IPS-20b (cell line): ENCODE measurements around the gene PADI2.
A peak's percentile ranks its signal among the peaks of the same experiment; 100 is the strongest.

Experiments
- H3K27ac ChIP-seq: one replicate; pipeline ENCODE4 v1.5.1; 2013; ENCODE audit warnings: low read length
- H3K27me3 ChIP-seq: 2 replicates; pipeline ENCODE4 v1.6.1; 2013; ENCODE audit warnings: mild to moderate bottlenecking, low read length, inconsistent platforms; ENCODE audit not compliant: insufficient read depth
- H3K36me3 ChIP-seq: 2 replicates; pipeline ENCODE4 v1.6.1; 2013; ENCODE audit warnings: low read depth, mild to moderate bottlenecking, inconsistent platforms, low read length, moderate library complexity; ENCODE audit not compliant: insufficient read depth
- H3K4me1 ChIP-seq: 2 replicates; pipeline ENCODE4 v1.6.1; 2013; ENCODE audit warnings: mild to moderate bottlenecking, control low read depth, inconsistent platforms, low read length, moderate library complexity; ENCODE audit not compliant: insufficient read depth
- H3K4me3 ChIP-seq: 2 replicates; pipeline ENCODE4 v1.5.1; 2013; ENCODE audit warnings: mild to moderate bottlenecking, low read length, inconsistent platforms
- H3K9ac ChIP-seq: 2 replicates; pipeline ENCODE4 v1.6.1; 2013; ENCODE audit warnings: low read depth, mild to moderate bottlenecking, inconsistent platforms, low read length, moderate library complexity
- H3K9me3 ChIP-seq: 2 replicates; pipeline ENCODE4 v1.6.1; 2013; ENCODE audit warnings: mild to moderate bottlenecking, low read depth, low read length, inconsistent platforms; ENCODE audit not compliant: insufficient read depth

Gene PADI2

DNA sequence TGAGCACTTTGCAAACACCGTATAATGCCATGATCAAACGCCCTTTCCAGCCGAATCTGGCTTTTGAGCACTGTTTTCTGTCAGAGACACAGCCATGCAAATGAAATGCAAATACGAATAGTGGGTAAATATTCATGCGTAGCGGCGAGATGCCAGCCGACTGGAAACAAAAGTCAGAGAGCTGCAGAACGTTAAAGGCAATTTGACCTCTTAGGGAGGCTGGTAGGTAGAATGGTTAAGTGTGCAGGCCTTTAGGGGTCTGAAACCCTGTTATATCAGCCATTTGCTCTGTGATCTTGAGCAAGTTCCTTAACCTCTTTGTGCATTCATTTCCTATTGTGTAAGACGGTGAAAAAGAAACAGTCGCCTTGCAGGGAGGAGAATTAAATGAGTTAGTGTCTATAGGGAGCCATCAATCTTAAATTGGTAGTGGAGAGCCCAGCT is 58.9 kb downstream of the PADI2 start:
- Histone ChIP-seq H3K27me3 (no peaks in the 10 kb centered on the region), H3K4me1 (peaks cover 10% of the 10 kb centered on the region; the same call in 1 of the 2 replicates), H3K9ac (no peak overlapping the region), H3K36me3 (no peaks in the 10 kb centered on the region), H3K4me3 (no peak overlapping the region), H3K9me3 (peaks cover 7% of the 10 kb centered on the region; the same call in 1 of the 2 replicates), H3K27ac (no peak overlapping the region)

DNA sequence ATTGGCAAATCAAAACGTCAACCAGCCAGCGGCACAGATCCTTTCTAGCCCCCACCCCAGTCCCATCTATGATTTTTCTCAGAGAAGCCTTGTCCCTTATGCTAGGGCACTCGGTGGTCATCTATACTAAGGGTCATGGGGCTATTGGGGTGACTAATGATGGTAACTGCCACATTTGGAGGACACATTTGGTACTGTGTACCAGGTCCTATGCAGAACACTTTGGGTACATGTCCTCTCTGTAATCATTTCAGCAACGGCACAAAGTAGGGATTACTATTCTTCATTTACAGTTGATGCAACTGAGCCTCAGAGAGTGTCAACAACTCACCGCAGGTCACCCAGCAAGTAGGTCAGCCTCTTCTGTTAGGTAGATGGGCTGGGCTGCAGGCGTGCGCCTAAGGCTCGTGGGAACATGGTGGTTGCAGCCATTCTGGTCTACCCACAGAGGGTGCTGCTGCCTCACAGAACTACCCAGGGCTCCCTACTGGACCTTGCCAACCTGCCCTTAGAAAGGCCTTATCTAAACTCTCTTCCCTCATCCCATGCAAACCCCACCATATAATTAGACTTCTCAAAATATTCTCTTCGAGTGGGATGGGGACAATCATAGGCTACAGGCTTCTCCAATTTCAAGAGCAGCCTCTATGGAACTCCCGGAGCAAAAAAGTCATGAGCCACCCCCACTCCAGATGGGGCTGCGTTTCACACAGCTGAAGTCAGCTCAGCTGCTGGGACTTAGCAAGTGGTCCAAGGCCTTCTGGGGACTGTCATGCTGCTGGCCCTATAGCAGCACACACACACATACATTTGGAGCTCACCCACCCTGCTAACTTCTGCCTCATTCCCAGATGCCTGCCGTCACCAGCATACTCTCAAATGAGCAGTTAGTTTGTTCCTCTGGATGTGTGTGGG is 59.6 kb downstream of the PADI2 start:
- peaks cover 10% of the 10 kb centered on the region; the same call in 1 of the 2 replicates for H3K4me1 ChIP-seq
- no peaks in the 10 kb centered on the region for H3K36me3 ChIP-seq
- no peak overlapping the region for H3K4me3 ChIP-seq
- no peak overlapping the region for H3K9ac ChIP-seq
- no peaks in the 10 kb centered on the region for H3K27me3 ChIP-seq
- peaks cover under 1% of the 10 kb centered on the region; the same call in 1 of the 2 replicates for H3K9me3 ChIP-seq
- no peak overlapping the region for H3K27ac ChIP-seq

DNA sequence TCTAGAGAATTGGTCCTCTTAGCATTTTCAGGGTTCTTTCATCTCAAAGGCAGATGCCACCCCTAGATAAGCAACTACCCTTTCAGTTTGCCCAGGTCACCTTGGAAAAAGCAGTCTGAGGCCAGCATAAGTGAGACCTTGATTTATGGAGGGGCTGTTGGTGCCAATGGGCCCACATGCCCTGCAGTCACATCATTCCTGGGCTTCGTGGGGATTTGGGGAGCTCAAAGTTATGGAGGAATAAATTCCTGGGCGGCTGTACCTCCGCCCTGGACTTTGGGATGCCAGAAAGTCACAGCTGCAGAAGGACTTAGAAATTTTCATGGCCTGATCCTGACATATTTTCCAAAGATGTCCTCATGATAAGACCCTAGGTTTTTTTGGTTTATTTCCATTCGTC is 62.7 kb downstream of the PADI2 start:
- no peaks in the 10 kb centered on the region for H3K27me3 ChIP-seq
- H3K36me3 ChIP-seq = peaks cover under 1% of the 10 kb centered on the region; the same call in 1 of the 2 replicates
- H3K4me3 ChIP-seq = no peak overlapping the region
- no peak overlapping the region for H3K9ac ChIP-seq
- peaks cover 10% of the 10 kb centered on the region; the same call in 1 of the 2 replicates for H3K4me1 ChIP-seq
- no peaks in the 10 kb centered on the region for H3K9me3 ChIP-seq
- no peak overlapping the region for H3K27ac ChIP-seq

DNA sequence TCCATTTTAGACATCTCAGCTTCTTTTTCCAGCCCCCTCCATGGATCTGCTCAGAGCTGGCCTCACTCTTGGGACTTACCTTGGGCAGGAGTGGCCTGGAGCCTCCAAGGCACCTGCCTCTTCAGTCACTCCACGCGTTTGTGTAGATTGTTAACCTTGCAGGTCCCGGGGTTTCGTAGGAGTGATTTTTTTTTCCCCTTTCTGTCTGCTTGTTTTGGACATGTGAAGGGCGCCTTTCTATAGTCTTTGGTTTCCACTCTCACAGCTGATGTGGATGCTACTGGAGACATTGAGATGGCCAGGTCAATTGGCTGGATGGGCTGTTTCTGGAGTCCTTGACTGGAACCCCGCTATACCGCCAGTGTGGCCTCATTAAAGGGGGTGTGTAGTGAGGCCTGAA is 63.5 kb downstream of the PADI2 start:
- H3K27ac ChIP-seq = no peak overlapping the region
- H3K9ac ChIP-seq = no peak overlapping the region
- H3K27me3 ChIP-seq = no peaks in the 10 kb centered on the region
- peaks cover 8% of the 10 kb centered on the region; the same call in 1 of the 2 replicates for H3K36me3 ChIP-seq
- no peaks in the 10 kb centered on the region for H3K9me3 ChIP-seq
- peaks cover 10% of the 10 kb centered on the region; the same call in 1 of the 2 replicates for H3K4me1 ChIP-seq
- H3K4me3 ChIP-seq = no peak overlapping the region

DNA sequence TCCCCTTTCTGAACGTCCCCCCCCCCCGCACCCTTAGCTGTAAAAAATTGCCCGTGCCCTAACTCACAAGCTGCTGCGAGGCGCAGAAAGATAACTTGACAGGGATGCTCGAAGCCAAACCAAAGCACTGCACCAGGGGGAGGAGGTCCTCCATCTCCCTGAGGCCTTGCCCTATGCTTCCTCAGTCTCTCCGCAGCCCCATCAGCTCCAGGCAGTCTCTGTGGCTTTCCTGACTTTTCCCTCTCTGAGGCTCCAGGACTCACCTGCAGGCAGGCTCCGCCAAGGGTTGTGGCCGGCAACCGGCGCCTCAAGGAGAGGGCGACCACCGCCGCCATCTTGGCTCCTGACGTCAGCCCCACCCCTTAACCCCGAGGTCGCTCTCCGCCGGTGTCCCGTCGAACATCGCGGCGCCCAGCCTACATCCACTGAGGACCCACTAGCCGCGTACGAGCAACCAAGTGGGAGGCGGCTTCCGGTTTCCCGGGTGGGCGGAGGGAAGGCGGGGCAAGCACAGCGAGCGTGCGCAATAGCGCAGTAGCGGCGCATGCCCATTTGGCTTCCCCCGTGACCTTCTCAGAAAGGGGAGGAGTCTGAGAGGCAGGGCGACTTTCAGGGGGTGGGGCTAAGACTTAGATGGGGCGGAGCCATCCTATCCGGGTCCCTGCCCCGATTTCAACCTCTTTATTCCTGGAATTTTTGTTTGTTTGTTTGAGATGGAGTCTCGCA is 65.4 kb downstream of the PADI2 start, which contains the start of gene SDHB:
Gene SDHB, minus strand, starts transcription at position 348 of the 726 bp plus-strand sequence. Its CDS starts 13 bp downstream, at position 335.
- Histone ChIP-seq H3K9me3 (no peaks in the 10 kb centered on the region), H3K27me3 (no peaks in the 10 kb centered on the region), H3K4me1 (no peaks in the 10 kb centered on the region), H3K27ac (peak within 1 kb of the TSS; percentile 68), H3K36me3 (peaks cover 27% of the 10 kb centered on the region), H3K9ac (peak within 1 kb of the TSS; percentile 90), H3K4me3 (peak within 1 kb of the TSS; percentile 94)

DNA sequence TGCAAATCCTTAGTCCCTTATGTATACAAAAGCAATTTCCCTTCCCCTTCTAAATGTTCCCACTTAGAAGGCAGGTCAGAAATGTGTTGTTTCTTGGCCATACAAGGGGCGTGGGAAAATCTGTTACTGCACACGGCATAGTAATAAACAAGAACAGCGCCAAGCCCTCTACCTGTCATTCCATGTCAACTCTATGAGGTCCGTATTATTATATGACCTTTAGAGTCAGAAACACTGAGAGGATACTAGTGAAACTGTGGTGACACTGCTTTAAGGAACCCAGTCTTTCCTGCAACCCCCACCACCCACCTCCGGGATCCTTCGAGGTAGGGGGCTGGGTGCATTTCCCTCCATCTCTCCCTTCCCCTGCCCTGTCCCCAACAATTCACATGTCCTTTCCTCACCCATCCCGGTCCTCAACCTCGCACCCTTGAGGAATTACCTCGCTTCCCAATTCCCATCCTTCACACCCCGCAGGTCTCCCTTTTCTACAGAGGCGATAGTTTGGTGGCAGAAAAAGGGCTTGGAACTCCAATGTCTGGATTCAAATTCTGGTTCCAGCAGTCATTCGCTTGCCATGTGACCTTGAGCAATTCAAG is 66.1 kb downstream of the PADI2 start:
- H3K4me3 ChIP-seq = peak overlapping the region; percentile 94
- no peaks in the 10 kb centered on the region for H3K27me3 ChIP-seq
- H3K27ac ChIP-seq = peak overlapping the region; percentile 68
- H3K4me1 ChIP-seq = no peaks in the 10 kb centered on the region
- H3K9ac ChIP-seq = peak overlapping the region; percentile 90; the same call in 1 of the 2 replicates
- H3K36me3 ChIP-seq = peaks cover 27% of the 10 kb centered on the region
- H3K9me3 ChIP-seq = no peaks in the 10 kb centered on the region

DNA sequence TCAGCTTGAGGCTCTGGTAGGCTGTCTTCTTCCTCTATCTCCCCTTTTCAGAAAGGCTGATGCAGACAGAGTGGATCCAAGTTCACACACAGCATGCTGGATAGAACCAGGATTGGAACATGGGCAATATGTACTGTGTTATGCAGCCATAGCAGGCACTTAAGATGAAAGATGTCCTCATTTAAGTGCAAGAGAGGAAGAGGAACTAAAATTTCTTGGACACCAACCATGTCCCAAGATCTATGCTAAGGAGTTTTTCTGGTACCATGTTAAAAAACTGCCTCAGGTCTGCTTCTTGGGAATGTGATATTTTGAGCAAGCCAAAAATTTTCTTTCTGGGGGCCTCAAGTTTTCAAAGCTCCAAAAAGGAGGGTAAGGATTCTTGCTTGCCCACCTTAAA is 66.6 kb downstream of the PADI2 start:
- Histone ChIP-seq H3K36me3 (peaks cover 27% of the 10 kb centered on the region), H3K27ac (no peak overlapping the region), H3K4me3 (peak overlapping the region; percentile 94), H3K4me1 (no peaks in the 10 kb centered on the region), H3K9me3 (no peaks in the 10 kb centered on the region), H3K27me3 (no peaks in the 10 kb centered on the region), H3K9ac (peak overlapping the region; percentile 90; the same call in 1 of the 2 replicates)

DNA sequence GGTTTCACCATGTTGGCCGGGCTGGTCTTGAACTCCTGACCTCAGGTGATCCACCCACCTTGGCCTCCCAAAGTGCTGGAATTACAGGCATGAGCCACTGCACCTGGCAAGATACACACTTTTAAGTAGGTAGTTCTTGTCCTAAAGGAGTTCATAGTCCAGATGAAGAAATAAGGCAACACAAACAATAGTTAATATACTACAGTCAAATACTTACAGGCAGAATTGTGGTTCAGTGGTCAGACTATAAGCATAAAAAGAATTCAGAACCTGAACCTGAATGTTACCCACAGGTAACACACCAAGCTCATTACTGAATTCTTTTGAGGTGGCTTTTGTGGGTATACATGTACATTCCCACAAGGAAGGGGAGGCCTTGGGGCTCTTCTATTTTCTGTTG is 67.2 kb downstream of the PADI2 start:
- no peak overlapping the region for H3K27ac ChIP-seq
- H3K9ac ChIP-seq = no peak overlapping the region
- H3K27me3 ChIP-seq = no peaks in the 10 kb centered on the region
- no peaks in the 10 kb centered on the region for H3K9me3 ChIP-seq
- peaks cover 27% of the 10 kb centered on the region for H3K36me3 ChIP-seq
- H3K4me3 ChIP-seq = no peak overlapping the region
- H3K4me1 ChIP-seq = no peaks in the 10 kb centered on the region

DNA sequence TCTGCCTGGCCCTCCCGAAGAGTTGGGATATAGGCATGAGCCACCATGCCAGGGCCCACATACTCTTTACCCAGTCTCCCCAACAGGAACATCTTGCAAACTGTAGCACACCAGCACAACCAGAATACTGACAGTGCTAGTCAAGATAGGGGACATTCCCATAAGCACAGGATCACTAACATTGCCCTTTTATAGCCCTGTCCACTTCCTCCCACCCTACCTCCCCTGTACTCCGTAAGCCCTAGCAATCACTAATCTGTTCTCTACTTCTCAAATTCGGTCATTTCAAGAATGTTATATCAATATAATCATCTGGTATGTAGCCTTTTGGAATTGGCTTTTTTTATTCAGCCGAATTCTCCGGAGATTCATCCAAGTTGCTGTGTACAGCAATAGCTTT is 71.3 kb downstream of the PADI2 start:
- no peak overlapping the region for H3K27ac ChIP-seq
- H3K4me3 ChIP-seq = no peak overlapping the region
- H3K27me3 ChIP-seq = no peaks in the 10 kb centered on the region
- peaks cover 47% of the 10 kb centered on the region for H3K36me3 ChIP-seq
- H3K9me3 ChIP-seq = no peaks in the 10 kb centered on the region
- H3K9ac ChIP-seq = no peak overlapping the region
- H3K4me1 ChIP-seq = peaks cover 3% of the 10 kb centered on the region; the same call in 1 of the 2 replicates

DNA sequence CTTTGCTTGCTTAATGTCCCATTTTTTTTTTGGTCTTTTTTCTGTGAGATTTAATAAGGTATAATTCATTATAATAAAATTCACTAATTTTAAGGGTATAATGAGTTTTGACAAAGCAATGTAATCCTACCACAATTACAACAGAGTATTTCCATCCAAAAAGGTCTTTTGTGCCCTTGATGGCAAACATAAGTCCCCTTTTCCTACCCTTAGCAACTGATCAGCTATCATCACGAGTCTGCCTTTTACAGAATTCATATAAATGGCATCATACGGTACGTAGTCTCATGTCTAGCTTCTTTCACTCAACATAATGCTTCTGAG is 73.0 kb downstream of the PADI2 start:
- Histone ChIP-seq H3K4me3 (no peak overlapping the region), H3K36me3 (peaks cover 57% of the 10 kb centered on the region), H3K27me3 (no peaks in the 10 kb centered on the region), H3K27ac (no peak overlapping the region), H3K4me1 (peaks cover 3% of the 10 kb centered on the region; the same call in 1 of the 2 replicates), H3K9me3 (no peaks in the 10 kb centered on the region), H3K9ac (no peak overlapping the region)

DNA sequence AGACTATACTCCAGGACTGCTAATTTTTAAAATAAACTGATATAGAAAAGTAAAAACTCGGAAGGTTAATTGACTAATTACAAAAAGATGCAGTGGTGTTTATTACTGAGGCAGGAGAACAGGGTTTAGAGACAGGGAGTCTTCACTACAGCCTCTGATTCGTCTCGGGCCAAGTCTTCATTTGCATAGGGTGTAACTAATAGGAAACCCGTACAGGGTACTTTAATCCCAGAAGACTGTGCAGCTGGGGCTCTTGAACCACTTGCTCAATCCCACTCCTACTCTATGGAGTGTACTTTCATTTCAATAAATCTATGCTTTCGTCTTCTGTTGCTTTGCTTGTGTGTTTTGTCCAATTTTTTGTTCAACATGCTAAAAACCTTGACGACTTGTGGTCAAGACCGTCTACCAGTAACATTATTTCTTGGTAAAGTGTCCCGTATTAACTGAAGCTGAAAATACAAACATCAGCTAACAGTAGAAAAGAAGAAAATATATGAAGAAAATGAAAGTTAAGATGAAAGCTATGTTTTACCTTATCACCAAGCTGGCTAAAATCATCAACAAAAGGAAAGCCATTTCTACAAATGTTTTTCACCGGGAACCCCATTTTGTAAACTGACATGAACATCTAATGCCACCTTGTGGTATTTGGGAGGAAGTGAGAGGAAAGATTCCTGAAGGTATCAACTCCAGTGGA is 73.5 kb downstream of the PADI2 start:
- H3K4me3 ChIP-seq = no peak overlapping the region

More for the DNA sequence above, 73.5 kb downstream of the PADI2 start:
- Histone ChIP-seq H3K4me1 (peaks cover 3% of the 10 kb centered on the region; the same call in 1 of the 2 replicates), H3K27ac (no peak overlapping the region), H3K36me3 (peaks cover 54% of the 10 kb centered on the region), H3K9me3 (no peaks in the 10 kb centered on the region), H3K27me3 (no peaks in the 10 kb centered on the region), H3K9ac (no peak overlapping the region)
